Measurements from ENCODE around the gene ZCCHC14.
"Not testable (repeated sequence)": the region's sequence is repeated elsewhere in the genome, so short reads cannot be mapped to it uniquely, and the experiment has no call there.

GRCh38 chr16:87490799-87491521 lies 1.9 kb downstream of the ZCCHC14 start:
- not testable (repeated sequence) for TF ChIP-seq ZFX (IDR thresholded peaks at IDR 0.05); CTCF (IDR thresholded peaks at IDR 0.05 in 2 of 3, conservative IDR thresholded peaks at IDR 0.05 in 1 of 3; ENCODE audit: borderline replicate concordance in 1 of 3, insufficient read depth in 1 of 3, low read depth in 2 of 3, low read length in 2 of 3); POLR2A (IDR thresholded peaks at IDR 0.05; ENCODE audit: borderline replicate concordance, extremely low read depth, insufficient read depth, insufficient read length); REST (IDR thresholded peaks at IDR 0.05; ENCODE audit: low read depth); EZH2 (IDR thresholded peaks at IDR 0.05); FOSL1 (IDR thresholded peaks at IDR 0.05; ENCODE audit: low read depth); POLR2AphosphoS5 (IDR thresholded peaks at IDR 0.05; ENCODE audit: low read depth, low read length); SRF (IDR thresholded peaks at IDR 0.05; ENCODE audit: low read depth)

Data from HCT116 (cell line).